Progenitor cell of endocrine pancreas (in vitro differentiated cells): ENCODE results near the gene LRCH3. TPM values are rescaled to one million over a fixed set of nuclear protein-coding genes. Genes with fewer than 3 reads are reported as not detected.

Experiments used
- DNase-seq: peaks from one replicate; pipeline ENCODE4 v3.0.0; 2021; ENCODE audit warnings: low spot score; ENCODE audit not compliant: unreplicated experiment
- H3K27ac Mint-ChIP-seq: 2 replicates; pipeline ENCODE4 v1.8.0; 2021; ENCODE audit warnings: mild to moderate bottlenecking, moderate library complexity, mixed read lengths
- H3K27me3 Mint-ChIP-seq: 2 replicates; pipeline ENCODE4 v1.8.0; 2021; ENCODE audit warnings: mixed read lengths
- H3K36me3 Mint-ChIP-seq: 2 replicates; pipeline ENCODE4 v1.8.0; 2022; ENCODE audit warnings: mixed read lengths; ENCODE audit not compliant: insufficient read depth
- H3K4me1 Mint-ChIP-seq: 2 replicates; pipeline ENCODE4 v1.8.0; 2021; ENCODE audit warnings: low read depth, mixed read lengths
- H3K4me3 Mint-ChIP-seq: 2 replicates; pipeline ENCODE4 v1.8.0; 2021; ENCODE audit warnings: low read depth, mild to moderate bottlenecking, moderate library complexity, mixed read lengths
- H3K9me3 Mint-ChIP-seq: 2 replicates; pipeline ENCODE4 v1.8.0; 2021; ENCODE audit warnings: low read depth, mixed read lengths
- total RNA-seq: library from RNA; stranded (reverse); gene quantifications from 2 replicates; pipeline ENCODE4 v1.2.1, GENCODE V29; 2021
- TF ChIP-seq, protein P1 (sequence below): fragments of 200-600 bp; sonication (generic); IDR thresholded peaks from one replicate; pipeline ENCODE4 v1.5.0; 2021; ENCODE audit warnings: antibody characterized with exemption, mild to moderate bottlenecking; ENCODE audit not compliant: unreplicated experiment

Gene LRCH3
- total RNA-seq, 1 donor from 2014 or later: 73.3 TPM

GRCh38 chr3:197791892-197792647, 1.0 kb downstream of the LRCH3 start:
- TF ChIP-seq, protein P1, sequence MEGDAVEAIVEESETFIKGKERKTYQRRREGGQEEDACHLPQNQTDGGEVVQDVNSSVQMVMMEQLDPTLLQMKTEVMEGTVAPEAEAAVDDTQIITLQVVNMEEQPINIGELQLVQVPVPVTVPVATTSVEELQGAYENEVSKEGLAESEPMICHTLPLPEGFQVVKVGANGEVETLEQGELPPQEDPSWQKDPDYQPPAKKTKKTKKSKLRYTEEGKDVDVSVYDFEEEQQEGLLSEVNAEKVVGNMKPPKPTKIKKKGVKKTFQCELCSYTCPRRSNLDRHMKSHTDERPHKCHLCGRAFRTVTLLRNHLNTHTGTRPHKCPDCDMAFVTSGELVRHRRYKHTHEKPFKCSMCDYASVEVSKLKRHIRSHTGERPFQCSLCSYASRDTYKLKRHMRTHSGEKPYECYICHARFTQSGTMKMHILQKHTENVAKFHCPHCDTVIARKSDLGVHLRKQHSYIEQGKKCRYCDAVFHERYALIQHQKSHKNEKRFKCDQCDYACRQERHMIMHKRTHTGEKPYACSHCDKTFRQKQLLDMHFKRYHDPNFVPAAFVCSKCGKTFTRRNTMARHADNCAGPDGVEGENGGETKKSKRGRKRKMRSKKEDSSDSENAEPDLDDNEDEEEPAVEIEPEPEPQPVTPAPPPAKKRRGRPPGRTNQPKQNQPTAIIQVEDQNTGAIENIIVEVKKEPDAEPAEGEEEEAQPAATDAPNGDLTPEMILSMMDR: no peak
- Mint-ChIP-seq H3K27me3 (no peaks in the 10 kb centered on the region), H3K9me3 (no peaks in the 10 kb centered on the region), H3K4me3 (peak overlapping the region; percentile 97), H3K36me3 (peaks cover 1% of the 10 kb centered on the region), H3K27ac (peak overlapping the region; percentile 97), H3K4me1 (peaks cover 17% of the 10 kb centered on the region)
- no peak for DNase-seq

DNA sequence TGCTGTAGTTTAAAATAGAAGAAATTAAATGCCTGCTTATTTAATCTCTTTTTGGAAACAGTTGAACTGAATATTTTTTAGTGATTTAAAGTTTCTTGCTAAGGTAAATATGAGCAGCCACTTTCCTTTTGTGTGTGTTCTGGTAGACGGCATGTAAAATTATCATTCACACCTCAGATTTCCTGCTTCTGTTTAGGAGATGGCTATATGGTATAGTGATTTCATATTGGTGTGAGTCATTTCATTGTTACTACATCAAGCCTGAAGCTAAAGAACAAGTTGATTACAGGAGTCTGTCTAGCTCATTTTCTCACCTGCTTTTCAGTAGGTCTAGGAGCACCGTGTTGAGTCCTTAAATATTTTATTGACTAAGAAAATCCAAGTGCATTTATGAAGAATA, 2.2 kb downstream of the LRCH3 start:
- Mint-ChIP-seq H3K4me3 (peak overlapping the region; percentile 38), H3K36me3 (peaks cover 1% of the 10 kb centered on the region), H3K4me1 (peaks cover 12% of the 10 kb centered on the region), H3K27ac (no peak overlapping the region), H3K9me3 (no peaks in the 10 kb centered on the region), H3K27me3 (no peaks in the 10 kb centered on the region)
- DNase-seq: no peak
- TF ChIP-seq, protein P1: no peak

GRCh38 chr3:197794115-197794514, 3.1 kb downstream of the LRCH3 start:
- Mint-ChIP-seq H3K4me1 (peaks cover 12% of the 10 kb centered on the region), H3K36me3 (peaks cover 1% of the 10 kb centered on the region), H3K9me3 (no peaks in the 10 kb centered on the region), H3K27ac (no peak overlapping the region), H3K4me3 (no peak overlapping the region), H3K27me3 (no peaks in the 10 kb centered on the region)
- TF ChIP-seq, protein P1: no peak
- DNase-seq: no peak

GRCh38 chr3:197795200-197795599, 4.1 kb downstream of the LRCH3 start:
- Mint-ChIP-seq H3K4me1 (peaks cover 12% of the 10 kb centered on the region), H3K4me3 (no peak overlapping the region), H3K27me3 (no peaks in the 10 kb centered on the region), H3K27ac (no peak overlapping the region), H3K9me3 (no peaks in the 10 kb centered on the region), H3K36me3 (peaks cover 1% of the 10 kb centered on the region)
- DNase-seq: no peak
- TF ChIP-seq, protein P1: no peak

GRCh38 chr3:197796087-197796486, 5.0 kb downstream of the LRCH3 start:
- DNase-seq: no peak
- Mint-ChIP-seq H3K4me3 (no peak overlapping the region), H3K27ac (no peak overlapping the region), H3K4me1 (peaks cover 12% of the 10 kb centered on the region), H3K36me3 (peaks cover 1% of the 10 kb centered on the region), H3K27me3 (no peaks in the 10 kb centered on the region), H3K9me3 (no peaks in the 10 kb centered on the region)
- TF ChIP-seq, protein P1: no peak
